SK-N-MC (cell line): ENCODE measurements around the gene INPP4B.

ENCODE experiments used
- DNase-seq: peaks from one replicate; pipeline ENCODE4 v3.0.0-alpha.2; 2011; ENCODE audit warnings: low read depth, low spot score
- H3K27ac ChIP-seq: fragments of 200-600 bp; sonication (generic); 2 replicates; pipeline ENCODE4 v1.5.1; 2016; ENCODE audit warnings: mixed run types
- H3K36me3 ChIP-seq: fragments of 200-600 bp; sonication (generic); 2 replicates; pipeline ENCODE4 v1.6.1; 2017; ENCODE audit warnings: antibody characterized with exemption, low read length, mixed read lengths; ENCODE audit not compliant: insufficient read depth
- H3K4me3 ChIP-seq: fragments of 200-600 bp; sonication (generic); 2 replicates; pipeline ENCODE4 v1.5.1; 2016
- H3K9ac ChIP-seq: fragments of 200-600 bp; sonication (generic); 2 replicates; pipeline ENCODE4 v1.8.0; 2017; ENCODE audit warnings: mixed run types, mixed read lengths; ENCODE audit not compliant: insufficient read length
- H3K9me3 ChIP-seq: fragments of 200-600 bp; sonication (generic); 2 replicates; pipeline ENCODE4 v1.6.1; 2017; ENCODE audit warnings: low read depth, mild to moderate bottlenecking, antibody characterized with exemption, low read length, moderate library complexity, mixed read lengths
- EZH2 ChIP-seq: fragments of 200-600 bp; sonication (generic); IDR thresholded peaks from one replicate; pipeline ENCODE4 v1.6.1; 2017; ENCODE audit warnings: antibody characterized with exemption
- FOXP2 ChIP-seq: optimal IDR thresholded peaks from 2 replicates; pipeline ENCODE3; 2011; ENCODE audit warnings: mild to moderate bottlenecking, moderate library complexity; ENCODE audit not compliant: insufficient read depth; ENCODE audit errors: extremely low read length, control extremely low read depth
- POLR2AphosphoS5 ChIP-seq: IDR thresholded peaks from 2 replicates; pipeline ENCODE4 v1.6.1; 2012; ENCODE audit warnings: mild to moderate bottlenecking, low read depth, low read length, borderline replicate concordance

The INPP4B gene

DNA sequence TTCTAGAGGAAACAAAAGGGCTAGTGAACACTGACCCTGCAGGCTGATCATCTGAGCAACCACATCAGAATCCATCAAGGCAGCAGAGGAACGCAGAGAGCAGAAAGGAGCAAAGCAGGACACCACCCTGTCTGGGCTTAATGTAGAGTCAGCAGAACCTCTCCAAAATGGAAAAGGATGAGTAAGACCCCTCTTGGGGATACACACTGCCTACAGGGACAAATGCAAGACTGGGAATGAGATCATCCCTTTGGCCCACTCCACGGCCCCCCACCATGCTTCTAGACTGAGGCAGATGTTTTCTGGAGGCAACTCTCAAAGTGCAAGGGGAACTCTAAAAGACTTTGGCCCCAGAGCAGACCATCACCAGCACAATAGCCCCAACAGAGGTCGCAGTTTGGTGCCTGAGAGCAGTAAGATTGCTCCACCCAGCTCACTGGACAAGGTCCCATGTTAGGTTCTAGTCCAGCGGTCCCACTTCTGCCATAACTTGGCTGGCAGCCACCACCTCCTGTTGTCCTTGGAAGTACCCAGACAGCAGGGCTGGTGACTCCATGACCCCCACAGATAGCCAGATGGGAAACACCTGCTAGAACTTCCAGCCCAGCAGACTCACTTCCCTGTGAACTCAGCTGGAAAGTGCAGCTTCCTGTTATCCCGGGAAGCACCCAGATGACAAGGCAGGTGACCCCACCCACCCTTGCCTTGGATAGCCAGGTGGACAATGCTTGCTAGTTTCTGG, 372.7 kb downstream of the INPP4B start:
- H3K9me3 ChIP-seq = no peaks in the 10 kb centered on the region
- no peak overlapping the region for H3K4me3 ChIP-seq
- no peak overlapping the region for H3K9ac ChIP-seq
- no peak overlapping the region for H3K27ac ChIP-seq
- TF ChIP-seq EZH2 (no peak), FOXP2 (no peak), POLR2AphosphoS5 (no peak)
- no peaks in the 10 kb centered on the region for H3K36me3 ChIP-seq
- no peak for DNase-seq

DNA sequence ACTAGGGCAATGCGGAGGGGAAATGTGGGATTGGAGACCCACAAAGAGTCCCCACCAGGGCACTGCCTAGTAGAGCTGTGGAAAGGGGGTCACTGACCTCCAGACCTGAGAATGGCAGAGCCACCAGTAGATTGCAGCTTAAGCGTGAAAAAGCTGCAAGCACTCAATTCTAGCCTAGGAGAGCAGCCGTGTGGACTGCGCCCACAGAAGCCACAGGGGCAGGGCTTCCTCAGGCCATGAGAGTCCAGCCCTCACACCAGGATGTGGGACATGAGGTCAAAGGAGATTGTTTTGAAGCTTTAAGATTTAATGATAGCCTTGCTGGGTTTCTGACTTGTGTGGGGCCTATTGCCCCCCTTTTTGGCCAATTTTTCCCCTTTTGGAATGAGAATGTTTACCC, 379.0 kb downstream of the INPP4B start:
- Histone ChIP-seq H3K27ac (no peak overlapping the region), H3K36me3 (no peaks in the 10 kb centered on the region), H3K4me3 (no peak overlapping the region), H3K9ac (no peak overlapping the region), H3K9me3 (no peaks in the 10 kb centered on the region)
- TF ChIP-seq POLR2AphosphoS5 (no peak), FOXP2 (no peak), EZH2 (no peak)
- no peak for DNase-seq

DNA sequence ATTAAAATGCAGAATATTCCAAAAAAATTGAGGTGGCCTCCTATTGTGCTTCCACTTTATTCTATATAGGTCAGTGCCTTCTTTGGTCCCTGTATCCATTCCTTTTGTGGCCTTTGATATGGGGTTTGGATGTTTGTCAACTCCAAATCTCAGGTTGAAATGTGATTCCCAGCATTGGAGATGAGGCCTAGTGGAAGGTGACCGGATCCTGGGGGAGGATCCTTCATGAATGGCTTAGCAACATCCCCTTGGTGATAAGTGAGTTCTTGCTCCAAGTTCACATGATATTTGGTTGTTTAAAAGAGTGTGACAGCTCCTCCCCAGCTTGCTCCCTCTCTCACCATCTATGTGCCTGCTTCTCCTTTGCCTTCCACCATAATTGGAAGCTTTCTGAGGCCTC, 380.6 kb downstream of the INPP4B start:
- Histone ChIP-seq H3K9ac (no peak overlapping the region), H3K4me3 (no peak overlapping the region), H3K36me3 (no peaks in the 10 kb centered on the region), H3K27ac (no peak overlapping the region), H3K9me3 (no peaks in the 10 kb centered on the region)
- no peak for DNase-seq
- TF ChIP-seq FOXP2 (no peak), EZH2 (no peak), POLR2AphosphoS5 (no peak)

DNA sequence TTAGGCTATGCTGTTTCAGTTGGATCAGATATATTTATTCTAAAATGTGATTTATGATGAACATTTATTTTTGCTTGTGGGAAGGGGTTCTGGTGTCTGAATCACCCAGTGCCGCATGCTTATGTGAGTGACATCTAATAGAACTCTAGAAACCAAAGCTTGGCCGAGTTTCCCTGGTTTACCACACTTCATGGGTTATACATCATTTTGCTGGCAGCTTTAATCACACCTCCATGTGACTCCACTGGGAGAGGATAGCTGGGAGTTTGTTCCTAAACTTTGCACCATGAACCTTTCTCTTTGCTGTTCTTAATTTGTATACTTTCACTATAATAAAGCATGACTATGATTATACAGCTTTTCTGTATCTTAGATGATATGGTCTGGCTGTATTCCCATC, 382.9 kb downstream of the INPP4B start:
- TF ChIP-seq FOXP2 (no peak), EZH2 (no peak), POLR2AphosphoS5 (no peak)
- Histone ChIP-seq H3K9ac (no peak overlapping the region), H3K9me3 (no peaks in the 10 kb centered on the region), H3K4me3 (no peak overlapping the region), H3K27ac (no peak overlapping the region), H3K36me3 (no peaks in the 10 kb centered on the region)
- DNase-seq = no peak

DNA sequence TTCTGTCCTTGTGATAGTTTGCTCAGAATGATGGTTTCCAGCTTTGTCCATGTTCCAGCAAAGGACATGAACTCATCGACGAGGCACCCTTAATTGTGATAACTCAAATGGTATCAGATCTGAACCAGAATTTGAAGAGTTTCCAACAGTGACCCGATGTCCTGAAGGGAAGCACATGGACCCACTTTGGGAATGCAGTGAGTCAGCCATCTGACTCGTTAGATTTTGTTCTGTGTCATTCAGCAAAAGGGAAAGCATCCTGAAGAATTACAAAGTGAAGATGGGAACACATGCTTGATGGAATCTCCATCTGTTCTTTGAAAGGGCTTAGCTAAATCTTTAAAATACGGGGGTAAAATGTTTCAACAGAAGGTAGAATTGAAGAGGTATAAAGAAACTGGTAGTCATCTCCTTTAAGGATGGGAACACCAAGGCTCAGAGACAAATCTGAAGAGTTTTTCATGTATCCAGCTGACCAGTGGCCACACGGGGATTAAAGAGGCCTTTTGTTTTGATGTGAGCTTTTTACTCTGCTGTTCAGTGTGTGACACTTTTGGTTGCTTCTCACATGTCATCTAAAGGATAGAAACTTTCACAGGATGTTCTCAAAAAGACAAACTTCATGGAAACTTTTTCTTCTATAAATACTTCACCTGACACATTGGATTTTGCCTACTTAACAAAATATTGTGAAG, 393.8 kb downstream of the INPP4B start:
- Histone ChIP-seq H3K27ac (no peak overlapping the region), H3K9ac (no peak overlapping the region), H3K4me3 (no peak overlapping the region), H3K9me3 (no peaks in the 10 kb centered on the region), H3K36me3 (no peaks in the 10 kb centered on the region)
- TF ChIP-seq POLR2AphosphoS5 = no peak
- DNase-seq = no peak

DNA sequence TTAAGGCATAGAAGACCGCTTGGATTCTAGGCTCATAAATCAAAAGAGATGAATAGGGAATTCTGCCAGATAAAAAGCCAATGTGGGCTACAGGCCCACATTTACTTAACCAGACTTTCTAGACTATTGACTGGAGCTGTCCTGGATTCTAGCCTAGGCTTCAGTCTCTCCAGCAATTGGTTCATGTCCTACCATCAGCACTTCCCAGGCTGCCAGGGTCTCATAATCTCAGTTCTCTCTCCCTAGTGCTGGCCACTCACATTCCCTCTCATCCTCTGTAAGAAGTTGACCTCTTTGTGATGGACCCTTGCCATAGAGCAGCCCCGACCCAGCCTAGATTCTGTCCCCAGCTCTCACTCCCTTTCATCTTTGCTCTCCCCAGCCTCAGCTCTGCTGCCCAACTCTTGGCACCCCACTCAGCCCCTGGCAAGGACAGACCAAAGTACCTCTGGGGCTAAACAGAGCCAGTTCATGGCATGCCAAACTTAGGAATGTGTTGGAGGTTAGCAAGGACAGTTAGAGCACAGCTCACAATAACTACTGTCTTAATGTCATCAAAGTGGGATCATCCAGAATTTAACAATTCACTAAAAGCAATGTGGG, 396.2 kb downstream of the INPP4B start:
- no peak for DNase-seq
- Histone ChIP-seq H3K4me3 (no peak overlapping the region), H3K9me3 (no peaks in the 10 kb centered on the region), H3K36me3 (no peaks in the 10 kb centered on the region), H3K9ac (no peak overlapping the region), H3K27ac (no peak overlapping the region)
- TF ChIP-seq EZH2 (no peak), FOXP2 (no peak), POLR2AphosphoS5 (no peak)

DNA sequence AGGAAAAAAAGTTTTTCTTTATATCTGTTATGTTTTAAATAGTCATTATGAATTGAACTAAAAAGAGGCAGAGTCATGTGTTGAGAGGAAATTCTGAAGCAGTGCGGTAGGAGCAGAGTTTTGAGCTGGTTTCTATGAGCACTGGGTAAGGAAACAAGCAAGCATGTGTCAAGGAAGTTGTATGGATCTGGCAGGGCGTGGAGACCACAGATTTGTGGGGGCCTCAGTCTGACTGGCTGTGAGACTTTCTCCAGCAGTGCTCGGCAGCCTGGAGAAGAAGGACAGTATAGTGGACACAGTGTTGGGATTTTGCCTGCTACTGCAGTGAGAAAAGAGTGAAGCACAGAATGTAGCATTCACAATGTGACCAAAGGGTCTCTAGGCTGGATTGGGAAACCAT, 399.1 kb downstream of the INPP4B start:
- no peak overlapping the region for H3K9ac ChIP-seq
- H3K9me3 ChIP-seq = no peaks in the 10 kb centered on the region
- no peaks in the 10 kb centered on the region for H3K36me3 ChIP-seq
- TF ChIP-seq EZH2 (no peak), FOXP2 (no peak), POLR2AphosphoS5 (no peak)
- H3K27ac ChIP-seq = no peak overlapping the region
- H3K4me3 ChIP-seq = no peak overlapping the region
- no peak for DNase-seq

DNA sequence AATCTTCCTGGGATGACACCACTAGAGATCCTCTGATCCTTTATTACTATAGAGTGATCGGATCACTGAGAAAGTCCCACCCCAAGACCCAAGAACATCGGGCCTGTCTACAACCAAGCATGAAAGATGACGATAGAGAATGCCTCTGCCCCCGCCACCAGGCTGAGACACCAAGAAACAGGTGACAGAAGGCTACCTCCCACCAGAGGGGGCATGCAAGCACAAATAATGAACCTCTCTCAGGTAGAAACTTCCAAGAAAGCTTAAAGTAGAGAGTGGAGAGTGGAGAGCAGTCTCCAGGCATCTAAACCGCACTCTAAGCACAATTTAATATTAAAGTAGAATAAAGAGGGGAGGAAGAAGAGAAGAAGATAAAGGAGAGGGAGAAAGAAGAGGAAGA, 402.6 kb downstream of the INPP4B start:
- no peak for DNase-seq

DNA sequence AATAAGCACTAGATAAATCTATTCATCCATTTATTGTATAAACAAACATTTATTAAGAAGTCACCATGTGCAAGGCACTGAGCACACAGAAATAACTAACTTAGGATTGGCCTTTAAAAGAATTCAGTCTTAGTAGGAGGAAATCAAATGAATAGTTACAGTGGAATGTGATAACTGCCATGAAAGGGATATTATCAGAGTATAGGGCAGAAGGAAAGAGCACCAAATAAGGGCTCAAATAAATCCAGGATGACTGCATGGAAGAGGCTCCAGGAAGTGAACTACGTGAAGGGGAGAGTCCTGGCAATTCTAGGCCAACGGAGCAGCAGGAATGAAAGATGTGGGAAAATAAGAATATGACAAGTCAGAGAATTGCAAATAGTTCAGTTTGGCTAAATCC, 406.0 kb downstream of the INPP4B start:
- Histone ChIP-seq H3K9ac (no peak overlapping the region), H3K36me3 (no peaks in the 10 kb centered on the region), H3K4me3 (no peak overlapping the region), H3K9me3 (no peaks in the 10 kb centered on the region), H3K27ac (no peak overlapping the region)
- TF ChIP-seq EZH2 (no peak), FOXP2 (no peak), POLR2AphosphoS5 (no peak)
- no peak for DNase-seq

More for the DNA sequence above, 402.6 kb downstream of the INPP4B start:
- H3K27ac ChIP-seq = no peak overlapping the region
- TF ChIP-seq EZH2 (no peak), FOXP2 (no peak), POLR2AphosphoS5 (no peak)
- H3K36me3 ChIP-seq = no peaks in the 10 kb centered on the region
- no peak overlapping the region for H3K9ac ChIP-seq
- H3K9me3 ChIP-seq = no peaks in the 10 kb centered on the region
- no peak overlapping the region for H3K4me3 ChIP-seq
